IPS-NIHi11 (cell line): ENCODE results near the gene CDR2.
"Not testable (repeated sequence)": the region's sequence is repeated elsewhere in the genome, so short reads cannot be mapped to it uniquely, and the experiment has no call there.

Experiments
- DNase-seq: peaks from one replicate; pipeline ENCODE4 v3.0.0; 2012; ENCODE audit warnings: mixed read lengths, low spot score

Gene CDR2

GRCh38 chr16:22352723-22353122, 21.7 kb downstream of the CDR2 start:
- no peak for DNase-seq

- DNase-seq: no peak
These were observed 22.3 kb downstream of the CDR2 start for GRCh38 chr16:22352140-22352539.

GRCh38 chr16:22351017-22351416, 23.4 kb downstream of the CDR2 start:
- DNase-seq: not testable (repeated sequence)

- no peak for DNase-seq
These were observed 26.1 kb downstream of the CDR2 start for GRCh38 chr16:22348291-22348690.

- DNase-seq: no peak
These were observed 27.2 kb downstream of the CDR2 start for GRCh38 chr16:22347100-22347820.

- DNase-seq: no peak
These were observed 27.9 kb downstream of the CDR2 start for GRCh38 chr16:22346483-22346882.

- no peak for DNase-seq
These were observed 32.3 kb downstream of the CDR2 start for GRCh38 chr16:22342082-22342481.

- no peak for DNase-seq
These were observed 33.5 kb downstream of the CDR2 start for GRCh38 chr16:22340945-22341344.

- no peak for DNase-seq
These were observed 36.4 kb downstream of the CDR2 start for GRCh38 chr16:22337849-22338635.

GRCh38 chr16:22337045-22337444, 37.4 kb downstream of the CDR2 start:
- no peak for DNase-seq

- DNase-seq: no peak
These were observed 37.8 kb downstream of the CDR2 start for GRCh38 chr16:22336581-22336980.

GRCh38 chr16:22335668-22336246, 38.7 kb downstream of the CDR2 start:
- DNase-seq: no peak

GRCh38 chr16:22333457-22333994, 40.9 kb downstream of the CDR2 start:
- no peak for DNase-seq

GRCh38 chr16:22330326-22330725, 44.1 kb downstream of the CDR2 start:
- no peak for DNase-seq

- DNase-seq: no peak
These were observed 45.2 kb downstream of the CDR2 start for GRCh38 chr16:22329199-22329695.

- no peak for DNase-seq
These were observed 46.2 kb downstream of the CDR2 start for GRCh38 chr16:22328081-22328725.

GRCh38 chr16:22327446-22327775, 47.0 kb downstream of the CDR2 start:
- DNase-seq: no peak

GRCh38 chr16:22326771-22327445, 47.5 kb downstream of the CDR2 start:
- no peak for DNase-seq

- DNase-seq: no peak
These were observed 48.1 kb downstream of the CDR2 start for GRCh38 chr16:22326369-22326652.

GRCh38 chr16:22325598-22326368, 48.6 kb downstream of the CDR2 start:
- DNase-seq: no peak
